H9 (cell line): ENCODE data around the gene WBP2. TPM values are rescaled to one million over a fixed set of nuclear protein-coding genes. Genes with fewer than 3 reads are reported as not detected.

ENCODE experiments used
- DNase-seq: peaks from one replicate; pipeline ENCODE4 v3.0.0-alpha.2; 2017
- H2AFZ ChIP-seq: one replicate; pipeline ENCODE4 v1.6.1; 2013; ENCODE audit warnings: mild to moderate bottlenecking, low read length, control low read depth, moderate library complexity
- H2AK5ac ChIP-seq: 2 replicates; pipeline ENCODE4 v1.6.1; 2013; ENCODE audit warnings: low read length, control low read depth, mixed read lengths; ENCODE audit not compliant: insufficient read length
- H2BK120ac ChIP-seq: one replicate; pipeline ENCODE4 v1.6.1; 2013; ENCODE audit warnings: low read depth, mild to moderate bottlenecking, low read length, control low read depth, inconsistent platforms; ENCODE audit not compliant: poor library complexity, severe bottlenecking
- H2BK12ac ChIP-seq: 2 replicates; pipeline ENCODE4 v1.6.1; 2013; ENCODE audit warnings: low read length, control low read depth, mixed read lengths, low read depth; ENCODE audit not compliant: insufficient read length
- H2BK15ac ChIP-seq: 2 replicates; pipeline ENCODE4 v1.6.1; 2013; ENCODE audit warnings: low read depth, low read length, control low read depth
- H2BK20ac ChIP-seq: one replicate; pipeline ENCODE4 v1.6.1; 2013; ENCODE audit warnings: low read depth, mild to moderate bottlenecking, low read length, control low read depth, inconsistent platforms; ENCODE audit not compliant: poor library complexity, severe bottlenecking
- H2BK5ac ChIP-seq: 2 replicates; pipeline ENCODE4 v1.6.1; 2013; ENCODE audit warnings: low read length, control low read depth, mixed read lengths; ENCODE audit not compliant: insufficient read length
- H3K14ac ChIP-seq: 2 replicates; pipeline ENCODE4 v1.6.1; 2013; ENCODE audit warnings: low read length, control low read depth; ENCODE audit not compliant: insufficient read depth
- H3K18ac ChIP-seq: 2 replicates; pipeline ENCODE4 v1.6.1; 2013; ENCODE audit warnings: low read depth, mild to moderate bottlenecking, mixed read lengths, low read length, control low read depth; ENCODE audit not compliant: insufficient read length
- H3K23ac ChIP-seq: 2 replicates; pipeline ENCODE4 v1.6.1; 2013; ENCODE audit warnings: low read length, control low read depth, mixed read lengths, low read depth; ENCODE audit not compliant: insufficient read length
- H3K23me2 ChIP-seq: 2 replicates; pipeline ENCODE4 v1.6.1; 2013; ENCODE audit warnings: low read depth, mild to moderate bottlenecking, mixed read lengths, low read length, control low read depth; ENCODE audit not compliant: insufficient read length, poor library complexity, severe bottlenecking
- H3K27ac ChIP-seq: 2 replicates; pipeline ENCODE4 v1.5.1; 2013; ENCODE audit warnings: low read length, control low read depth, mixed read lengths, low read depth; ENCODE audit not compliant: insufficient read length
- H3K27me3 ChIP-seq: 2 replicates; pipeline ENCODE4 v1.6.1; 2013; ENCODE audit warnings: low read length, control low read depth, inconsistent platforms; ENCODE audit not compliant: insufficient read depth
- H3K4ac ChIP-seq: 2 replicates; pipeline ENCODE4 v1.6.1; 2013; ENCODE audit warnings: low read depth, mild to moderate bottlenecking, control low read depth, inconsistent platforms, low read length, moderate library complexity
- H3K4me1 ChIP-seq: 2 replicates; pipeline ENCODE4 v1.6.1; 2013; ENCODE audit warnings: low read length, control low read depth, inconsistent platforms; ENCODE audit not compliant: insufficient read depth
- H3K4me2 ChIP-seq: 2 replicates; pipeline ENCODE4 v1.6.1; 2013; ENCODE audit warnings: low read length, control low read depth, mixed read lengths; ENCODE audit not compliant: insufficient read length, insufficient read depth
- H3K56ac ChIP-seq: 2 replicates; pipeline ENCODE4 v1.6.1; 2013; ENCODE audit warnings: low read depth, mild to moderate bottlenecking, mixed read lengths, low read length, control low read depth; ENCODE audit not compliant: insufficient read length
- H3K79me1 ChIP-seq: 2 replicates; pipeline ENCODE4 v1.6.1; 2013; ENCODE audit warnings: low read depth, mild to moderate bottlenecking, moderate library complexity, low read length, control low read depth, inconsistent platforms; ENCODE audit not compliant: insufficient read depth, poor library complexity, severe bottlenecking
- H3K79me2 ChIP-seq: 2 replicates; pipeline ENCODE4 v1.6.1; 2013; ENCODE audit warnings: low read length, control low read depth, inconsistent platforms; ENCODE audit not compliant: insufficient read depth
- H3K9ac ChIP-seq: 2 replicates; pipeline ENCODE4 v1.6.1; 2013; ENCODE audit warnings: low read length, control low read depth, mixed read lengths; ENCODE audit not compliant: insufficient read length; ENCODE audit errors: extremely low read depth
- H3K9me3 ChIP-seq: one replicate; pipeline ENCODE4 v1.6.1; 2013; ENCODE audit warnings: low read depth, low read length, inconsistent platforms; ENCODE audit not compliant: control insufficient read depth
- H3T11ph ChIP-seq: one replicate; pipeline ENCODE4 v1.6.1; 2013; ENCODE audit warnings: mild to moderate bottlenecking, low read length, control low read depth, inconsistent platforms
- H4K20me1 ChIP-seq: one replicate; pipeline ENCODE4 v1.6.1; 2013; ENCODE audit not compliant: control insufficient read depth, insufficient read length, insufficient read depth
- H4K5ac ChIP-seq: 2 replicates; pipeline ENCODE4 v1.6.1; 2013; ENCODE audit warnings: low read depth, mild to moderate bottlenecking, mixed read lengths, low read length, control low read depth; ENCODE audit not compliant: insufficient read length
- H4K8ac ChIP-seq: replicated peaks from 2 replicates; pipeline ENCODE4 v1.6.1; 2013; ENCODE audit warnings: low read length, control low read depth, mixed read lengths, low read depth; ENCODE audit not compliant: insufficient read length
- H4K91ac ChIP-seq: 2 replicates; pipeline ENCODE4 v1.6.1; 2013; ENCODE audit warnings: low read depth, mild to moderate bottlenecking, moderate library complexity, mixed read lengths, low read length, control low read depth; ENCODE audit not compliant: insufficient read length
- H3K27ac Mint-ChIP-seq, 3 experiments: 2 replicates in 2 of 3; 3 replicates in 1 of 3; pipeline ENCODE4 v1.8.0; 2020 to 2021; ENCODE audit warnings: mixed read lengths in 3 of 3, mild to moderate bottlenecking in 1 of 3, moderate library complexity in 1 of 3
- H3K27me3 Mint-ChIP-seq: 2 replicates; pipeline ENCODE4 v1.8.0; 2021; ENCODE audit warnings: low read depth, mild to moderate bottlenecking, moderate library complexity, mixed read lengths
- H3K36me3 Mint-ChIP-seq, 3 experiments: 2 replicates in 2 of 3; 3 replicates in 1 of 3; pipeline ENCODE4 v1.8.0; 2020 to 2021; ENCODE audit warnings: low read depth in 3 of 3, mixed read lengths in 3 of 3; ENCODE audit not compliant: insufficient read depth in 1 of 3
- H3K4me1 Mint-ChIP-seq, 2 experiments: 2 replicates each; pipeline ENCODE4 v1.8.0; 2020; ENCODE audit warnings: mixed read lengths in 2 of 2
- H3K4me3 Mint-ChIP-seq, 2 experiments: 2 replicates in 1 of 2; 3 replicates in 1 of 2; pipeline ENCODE4 v1.8.0; 2020 to 2021; ENCODE audit warnings: mild to moderate bottlenecking in 2 of 2, mixed read lengths in 2 of 2, moderate library complexity in 1 of 2
- H3K9me3 Mint-ChIP-seq, 2 experiments: 2 replicates in 1 of 2; 3 replicates in 1 of 2; pipeline ENCODE4 v1.8.0; 2020; ENCODE audit warnings: mild to moderate bottlenecking in 2 of 2, mixed read lengths in 2 of 2, moderate library complexity in 1 of 2
- WGBS: extraction: QIAGEN DNeasy Blood & Tissue Kit; methylation state at CpG from one replicate; pipeline ENCODE4 v1.1.7; 2013; ENCODE audit warnings: missing lambda C conversion rate, low lambda C conversion rate, mixed read lengths; ENCODE audit not compliant: insufficient read length; ENCODE audit errors: extremely low coverage; 5-methylcytosine and 5-hydroxymethylcytosine counted together
- total RNA-seq: library from RNA; stranded (reverse); gene quantifications from 2 replicates; pipeline ENCODE4 v1.2.1, GENCODE V29; 2021
- TF ChIP-seq, protein P1 (sequence below): fragments of 200-600 bp; sonication (generic); conservative IDR thresholded peaks from 3 replicates; pipeline ENCODE4 v1.8.0; 2021; ENCODE audit warnings: antibody characterized with exemption, mild to moderate bottlenecking

Gene WBP2
- total RNA-seq, 1 experiment from 2014 or later, result 63.2 TPM

DNA sequence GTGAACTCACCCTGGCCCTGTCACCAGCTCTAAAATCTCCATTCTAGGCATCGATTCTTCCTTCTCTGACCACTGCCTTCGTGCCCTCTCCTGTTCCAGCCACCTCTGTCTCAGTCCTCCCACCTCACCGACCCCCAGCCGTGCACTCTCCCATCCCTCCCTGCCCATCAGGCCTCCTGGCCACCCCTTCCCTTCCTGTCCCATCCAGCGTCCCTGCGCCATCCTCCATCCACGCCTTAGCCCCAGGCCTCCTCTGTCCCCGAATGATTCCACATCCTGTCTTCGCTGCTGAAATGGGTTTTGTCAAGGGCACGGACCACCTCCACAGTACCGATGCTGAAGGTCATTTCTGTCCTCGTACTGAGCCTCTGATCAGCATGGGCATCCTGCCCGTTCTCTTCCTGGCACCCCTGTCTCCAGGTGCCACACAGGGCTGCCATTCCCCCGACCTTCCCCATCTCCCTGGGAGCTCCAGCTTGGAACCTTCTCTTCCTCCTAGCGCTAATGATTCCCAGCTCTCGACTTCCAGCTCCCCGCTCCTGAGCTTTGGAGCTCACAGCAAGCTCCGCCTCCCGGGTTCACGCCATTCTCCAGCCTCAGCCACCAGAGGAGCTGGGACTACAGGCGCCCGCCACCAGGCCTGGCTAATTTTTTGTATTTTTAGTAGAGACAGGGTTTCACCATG, 39.1 kb upstream of the WBP2 start:
- Histone ChIP-seq H2BK5ac (no peak overlapping the region), H4K20me1 (no peaks in the 10 kb centered on the region), H3K14ac (no peak overlapping the region), H3K23ac (no peak overlapping the region), H4K5ac (no peak overlapping the region), H3K79me1 (no peaks in the 10 kb centered on the region), H3K27me3 (no peaks in the 10 kb centered on the region), H3K9ac (no peak overlapping the region), H3K56ac (no peak overlapping the region), H3K9me3 (no peaks in the 10 kb centered on the region), H2BK15ac (no peak overlapping the region), H2AFZ (no peak overlapping the region), H3T11ph (no peak overlapping the region), H3K4ac (no peak overlapping the region), H3K27ac (no peak overlapping the region), H3K4me1 (no peaks in the 10 kb centered on the region; the same call in 1 of the 2 replicates), H3K4me2 (no peak overlapping the region), H3K79me2 (no peaks in the 10 kb centered on the region), H4K8ac (no peak overlapping the region), H2BK120ac (no peak overlapping the region), H2BK12ac (no peak overlapping the region), H3K23me2 (peaks cover 8% of the 10 kb centered on the region), H4K91ac (no peak overlapping the region), H2BK20ac (no peak overlapping the region), H3K18ac (no peak overlapping the region), H2AK5ac (no peak overlapping the region)
- TF ChIP-seq, protein P1, sequence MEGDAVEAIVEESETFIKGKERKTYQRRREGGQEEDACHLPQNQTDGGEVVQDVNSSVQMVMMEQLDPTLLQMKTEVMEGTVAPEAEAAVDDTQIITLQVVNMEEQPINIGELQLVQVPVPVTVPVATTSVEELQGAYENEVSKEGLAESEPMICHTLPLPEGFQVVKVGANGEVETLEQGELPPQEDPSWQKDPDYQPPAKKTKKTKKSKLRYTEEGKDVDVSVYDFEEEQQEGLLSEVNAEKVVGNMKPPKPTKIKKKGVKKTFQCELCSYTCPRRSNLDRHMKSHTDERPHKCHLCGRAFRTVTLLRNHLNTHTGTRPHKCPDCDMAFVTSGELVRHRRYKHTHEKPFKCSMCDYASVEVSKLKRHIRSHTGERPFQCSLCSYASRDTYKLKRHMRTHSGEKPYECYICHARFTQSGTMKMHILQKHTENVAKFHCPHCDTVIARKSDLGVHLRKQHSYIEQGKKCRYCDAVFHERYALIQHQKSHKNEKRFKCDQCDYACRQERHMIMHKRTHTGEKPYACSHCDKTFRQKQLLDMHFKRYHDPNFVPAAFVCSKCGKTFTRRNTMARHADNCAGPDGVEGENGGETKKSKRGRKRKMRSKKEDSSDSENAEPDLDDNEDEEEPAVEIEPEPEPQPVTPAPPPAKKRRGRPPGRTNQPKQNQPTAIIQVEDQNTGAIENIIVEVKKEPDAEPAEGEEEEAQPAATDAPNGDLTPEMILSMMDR, result no peak
- WGBS, result no CpG with 5 or more reads among the region's 22 CpGs
- H3K27me3 Mint-ChIP-seq, result no peaks in the 10 kb centered on the region; the same call in 1 of the 2 replicates
- H3K4me1 Mint-ChIP-seq, result peaks cover 25 to 28% of the 10 kb centered on the region in 2 experiments
- H3K4me3 Mint-ChIP-seq, result peak overlapping the region in 1 of 2 experiments; percentile 33; a peak in 2 of 5 replicates
- peaks cover 14 to 41% (median 31%) of the 10 kb centered on the region in 3 experiments for H3K36me3 Mint-ChIP-seq
- DNase-seq, result peak; percentile 75
- peak overlapping the region; percentile 24 to 79 (median 71); a peak in 5 of 7 replicates for H3K27ac Mint-ChIP-seq
- no peaks in the 10 kb centered on the region for H3K9me3 Mint-ChIP-seq
